Colonic mucosa (tissue), 4 donors: ENCODE results near the gene TLCD3A. TPM values are rescaled to one million over a fixed set of nuclear protein-coding genes. Genes with fewer than 3 reads are reported as not detected.
"Not testable (repeated sequence)": the region's sequence is repeated elsewhere in the genome, so short reads cannot be mapped to it uniquely, and the experiment has no call there.

ENCODE experiments used
- DNase-seq: peaks from one replicate; pipeline ENCODE4 v3.0.0-alpha.2; 2020
- H3K27ac ChIP-seq: fragments of 200-600 bp; one replicate; pipeline ENCODE4 v1.8.0; 2021
- H3K27me3 ChIP-seq: fragments of 200-600 bp; one replicate; pipeline ENCODE4 v1.8.0; 2021
- H3K36me3 ChIP-seq: fragments of 200-600 bp; one replicate; pipeline ENCODE4 v1.8.0; 2021
- H3K4me1 ChIP-seq: fragments of 200-600 bp; one replicate; pipeline ENCODE4 v1.8.0; 2021; ENCODE audit warnings: mild to moderate bottlenecking
- H3K4me3 ChIP-seq: fragments of 200-600 bp; one replicate; pipeline ENCODE4 v1.8.0; 2021
- H3K9ac ChIP-seq, 2 donors: one replicate each; pipeline ENCODE4 v1.7.0; 2013; ENCODE audit warnings: control low read depth in 2 of 2, low read depth in 2 of 2, low read length in 2 of 2
- H3K9me3 ChIP-seq: fragments of 200-600 bp; one replicate; pipeline ENCODE4 v1.8.0; 2021
- CTCF ChIP-seq: fragments of 200-600 bp; IDR thresholded peaks from one replicate; pipeline ENCODE4 v1.8.0; 2022; ENCODE audit warnings: antibody characterized with exemption, mild to moderate bottlenecking
- intact Hi-C: fragments of 100-400 bp; cut with DNase I; formaldehyde crosslinking; loops from one replicate; pipeline ENCODE4 v1.14.1; 2022
- total RNA-seq, 2 donors: library from RNA; stranded (reverse); fragmentation: NEBNext Ultra II Directional in 1 of 2; extraction: Animal tissue kit (Norgen Biotek cat#: 25700) in 1 of 2; gene quantifications; one replicate each; pipeline ENCODE4 v1.2.1, GENCODE V29; 2021
- donor health status: healthy.
- donor health status: DM: no; HTN: no; CAD: no.
- donor health status: DM: no; HTN: no; CAD: no.

Gene TLCD3A
- total RNA-seq, 2 donors from 2014 or later: 27.0 to 28.8 TPM

GRCh38 chr17:751269-752001, 19.0 kb downstream of the TLCD3A start:
- Histone ChIP-seq H3K9me3 (no peaks in the 10 kb centered on the region), H3K36me3 (peaks cover 8% of the 10 kb centered on the region), H3K9ac (peak overlapping the region; percentile 63 to 72), H3K27me3 (no peaks in the 10 kb centered on the region), H3K27ac (peak overlapping the region; percentile 49), H3K4me1 (no peaks in the 10 kb centered on the region), H3K4me3 (peak overlapping the region; percentile 99)
- no peak for TF ChIP-seq CTCF
- peak; percentile 44 for DNase-seq
- intact Hi-C loops: no loop called here

GRCh38 chr17:752002-752619, 19.7 kb downstream of the TLCD3A start, which contains the start of gene GEMIN4:
Gene GEMIN4, minus strand, starts transcription at chr17:752264. Its CDS starts 122 bp downstream, at chr17:752142.
- peak within 1 kb of the TSS; percentile 99 for H3K4me3 ChIP-seq
- peak; percentile 94 for DNase-seq
- no peaks in the 10 kb centered on the region for H3K27me3 ChIP-seq
- peak within 1 kb of the TSS; percentile 63 to 72 for H3K9ac ChIP-seq
- H3K36me3 ChIP-seq: peaks cover 2% of the 10 kb centered on the region
- peak; percentile 92 for TF ChIP-seq CTCF
- intact Hi-C loops: no loop called here
- no peaks in the 10 kb centered on the region for H3K9me3 ChIP-seq
- no peaks in the 10 kb centered on the region for H3K4me1 ChIP-seq
- peak within 1 kb of the TSS; percentile 49 for H3K27ac ChIP-seq

- peak; percentile 70 for DNase-seq
- no peak for TF ChIP-seq CTCF
- no peaks in the 10 kb centered on the region for H3K9me3 ChIP-seq
- H3K27ac ChIP-seq: peak overlapping the region; percentile 49
- peak overlapping the region; percentile 99 for H3K4me3 ChIP-seq
- intact Hi-C loops: no loop called here
- H3K9ac ChIP-seq: peak overlapping the region; percentile 63 to 72
- H3K36me3 ChIP-seq: no peaks in the 10 kb centered on the region
- no peaks in the 10 kb centered on the region for H3K4me1 ChIP-seq
- no peaks in the 10 kb centered on the region for H3K27me3 ChIP-seq
These were observed 20.3 kb downstream of the TLCD3A start for GRCh38 chr17:752620-753219.

- intact Hi-C loops: no loop called here
- H3K4me1 ChIP-seq: no peaks in the 10 kb centered on the region
- no peak overlapping the region for H3K4me3 ChIP-seq
- H3K27ac ChIP-seq: no peak overlapping the region
- no peaks in the 10 kb centered on the region for H3K27me3 ChIP-seq
- H3K36me3 ChIP-seq: no peaks in the 10 kb centered on the region
- no peak overlapping the region for H3K9ac ChIP-seq
- DNase-seq: no peak
- no peak for TF ChIP-seq CTCF
- H3K9me3 ChIP-seq: no peaks in the 10 kb centered on the region
These were observed 21.0 kb downstream of the TLCD3A start for GRCh38 chr17:753418-753817.

GRCh38 chr17:755319-755961, 23.0 kb downstream of the TLCD3A start:
- H3K27ac ChIP-seq, H3K9ac ChIP-seq, intact Hi-C loops: not testable (repeated sequence)

GRCh38 chr17:756010-756567, 23.7 kb downstream of the TLCD3A start:
- H3K27me3 ChIP-seq, H3K36me3 ChIP-seq, H3K4me3 ChIP-seq, H3K27ac ChIP-seq, H3K9ac ChIP-seq, DNase-seq, intact Hi-C loops, H3K4me1 ChIP-seq, H3K9me3 ChIP-seq: not testable (repeated sequence)

More at GRCh38 chr17:755319-755961, 23.0 kb downstream of the TLCD3A start:
- H3K9me3 ChIP-seq, H3K4me1 ChIP-seq, H3K27me3 ChIP-seq, DNase-seq, H3K4me3 ChIP-seq, H3K36me3 ChIP-seq: not testable (repeated sequence)
